GM11168 (cell line): ENCODE results near the gene PPP1R9B.

ENCODE experiments used
- in situ Hi-C: fragments of 300-500 bp; cut with MboI; formaldehyde crosslinking; loops from one replicate; pipeline ENCODE4 v1.12.0; 2022; ENCODE audit warnings: low sequenced_read_pairs; ENCODE audit not compliant: unreplicated experiment

Gene PPP1R9B

GRCh38 chr17:50150354-50151040, at the start of gene PPP1R9B:
Gene PPP1R9B, minus strand, starts transcription at chr17:50150677. Its CDS starts 164 bp downstream, at chr17:50150513.
- in situ Hi-C loops: no loop called here

- in situ Hi-C loops: no loop called here
Observed at GRCh38 chr17:50199803-50200456, 49.5 kb upstream of the PPP1R9B start.

DNA sequence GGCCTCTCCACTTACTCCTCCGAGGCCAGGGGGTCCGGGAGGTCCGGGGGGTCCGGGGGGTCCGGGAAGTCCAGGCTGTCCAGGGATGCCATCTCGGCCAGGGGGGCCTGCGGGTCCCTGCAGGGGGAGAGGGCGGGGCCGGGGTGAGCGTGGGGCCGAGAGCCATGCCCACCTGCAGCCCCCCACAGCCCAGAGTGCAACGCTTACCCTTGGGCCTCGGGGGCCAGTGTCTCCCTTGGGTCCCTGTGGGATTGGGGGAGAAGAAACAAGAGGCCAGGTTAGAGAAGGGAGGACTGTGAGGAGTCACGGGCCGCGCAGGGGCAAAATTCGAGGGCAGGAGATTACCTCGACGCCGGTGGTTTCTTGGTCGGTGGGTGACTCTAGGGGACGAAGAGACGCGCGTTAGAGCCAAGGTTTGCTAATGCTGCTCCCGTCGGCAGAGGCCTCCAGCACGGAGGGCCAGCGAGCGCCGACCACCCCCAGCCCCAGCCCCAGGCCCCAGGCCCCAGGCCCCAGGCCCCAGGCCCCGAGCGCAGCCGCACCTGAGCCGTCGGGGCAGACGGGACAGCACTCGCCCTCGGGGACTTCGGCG, 48.8 kb upstream of the PPP1R9B start:
- in situ Hi-C loops: no loop called here

DNA sequence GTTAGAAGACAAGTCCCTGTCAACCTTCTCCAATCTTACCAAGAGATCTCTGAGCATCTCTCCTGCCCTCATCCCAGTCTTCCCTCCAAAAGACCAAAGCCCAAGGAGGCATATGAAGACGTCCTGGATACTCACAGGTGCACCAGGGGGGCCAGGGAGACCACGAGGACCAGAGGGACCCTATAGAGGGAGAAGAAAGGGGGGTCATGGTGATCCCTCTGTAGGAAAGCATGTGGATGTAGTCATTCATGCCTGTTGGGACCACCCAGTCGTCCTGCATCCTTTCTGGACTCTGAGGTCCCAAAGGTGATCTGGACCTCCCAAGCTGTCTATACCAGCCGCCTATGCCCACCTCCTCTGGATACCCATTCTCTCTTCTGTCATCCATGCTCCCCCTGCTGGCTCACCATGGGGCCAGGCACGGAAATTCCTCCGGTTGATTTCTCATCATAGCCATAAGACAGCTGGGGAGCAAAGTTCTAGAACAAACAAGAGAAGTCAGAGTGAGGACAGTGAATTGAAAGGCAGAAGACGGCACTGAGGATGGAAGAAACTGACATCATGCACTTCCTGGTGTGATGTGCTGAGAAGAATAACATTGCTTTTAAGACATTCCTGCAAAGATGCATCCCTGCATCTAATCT, 47.7 kb upstream of the PPP1R9B start:
- in situ Hi-C loops: no loop called here

GRCh38 chr17:50196826-50197225, 46.3 kb upstream of the PPP1R9B start:
- in situ Hi-C loops: no loop called here

DNA sequence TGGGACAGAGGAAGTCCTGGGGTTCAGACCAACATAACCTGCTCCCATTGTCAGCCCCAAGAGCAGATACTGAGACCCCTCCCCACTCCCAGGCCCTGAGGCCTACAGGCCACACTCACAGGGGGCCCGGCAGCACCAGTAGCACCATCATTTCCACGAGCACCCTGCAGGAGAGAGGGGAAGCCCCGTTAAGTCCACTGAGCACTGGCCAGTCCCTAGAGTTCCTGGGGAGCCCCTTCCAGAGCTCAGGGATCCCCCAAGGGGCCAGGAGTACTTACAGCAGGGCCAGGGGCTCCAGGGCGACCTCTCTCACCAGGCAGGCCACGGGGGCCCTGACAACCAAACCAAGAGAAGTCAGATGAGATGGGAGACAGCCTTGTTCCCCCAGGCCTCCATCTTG, 45.6 kb upstream of the PPP1R9B start:
- in situ Hi-C loops: no loop called here

DNA sequence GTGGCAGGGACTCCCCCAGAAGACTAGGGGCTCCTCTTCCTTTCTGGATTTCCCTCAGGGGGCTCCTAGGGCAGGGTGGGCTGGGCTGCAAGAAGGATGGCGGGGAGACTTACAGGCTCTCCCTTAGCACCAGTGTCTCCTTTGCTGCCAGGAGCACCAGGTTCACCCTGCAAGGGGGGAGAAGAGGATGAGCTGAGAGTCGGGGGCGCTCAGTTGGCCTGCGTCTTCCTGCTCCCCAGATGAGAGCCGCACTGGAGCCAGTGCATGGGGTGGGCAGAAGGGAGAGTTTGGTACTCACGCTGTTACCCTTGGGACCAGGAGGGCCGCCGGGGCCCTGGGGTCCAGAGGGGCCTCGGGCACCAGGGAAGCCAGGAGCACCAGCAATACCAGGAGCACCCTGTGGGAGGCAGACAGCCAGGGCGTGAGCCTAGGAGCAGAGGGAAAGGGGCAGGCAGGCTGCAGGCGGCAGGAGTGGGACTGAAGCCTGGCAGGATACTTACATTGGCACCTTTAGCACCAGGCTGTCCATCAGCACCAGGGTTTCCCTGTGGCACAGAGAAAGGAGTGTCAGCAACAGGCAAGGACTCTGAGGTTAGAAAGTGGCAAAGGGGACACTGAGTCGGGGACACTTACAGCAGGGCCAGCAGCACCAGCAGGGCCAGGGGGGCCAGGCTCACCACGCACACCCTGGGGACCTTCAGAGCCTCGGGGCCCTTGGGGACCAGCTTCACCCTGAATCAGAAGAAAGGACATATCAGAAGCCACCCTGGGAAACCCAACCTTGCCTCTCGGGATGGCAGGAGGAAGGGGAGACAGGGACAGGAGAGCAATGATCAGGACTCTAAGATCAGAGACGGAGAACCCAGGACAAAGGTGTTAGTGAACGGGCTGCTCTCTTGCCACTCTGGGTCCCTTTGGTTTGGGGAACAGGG, 44.7 kb upstream of the PPP1R9B start:
- in situ Hi-C loops: no loop called here

DNA sequence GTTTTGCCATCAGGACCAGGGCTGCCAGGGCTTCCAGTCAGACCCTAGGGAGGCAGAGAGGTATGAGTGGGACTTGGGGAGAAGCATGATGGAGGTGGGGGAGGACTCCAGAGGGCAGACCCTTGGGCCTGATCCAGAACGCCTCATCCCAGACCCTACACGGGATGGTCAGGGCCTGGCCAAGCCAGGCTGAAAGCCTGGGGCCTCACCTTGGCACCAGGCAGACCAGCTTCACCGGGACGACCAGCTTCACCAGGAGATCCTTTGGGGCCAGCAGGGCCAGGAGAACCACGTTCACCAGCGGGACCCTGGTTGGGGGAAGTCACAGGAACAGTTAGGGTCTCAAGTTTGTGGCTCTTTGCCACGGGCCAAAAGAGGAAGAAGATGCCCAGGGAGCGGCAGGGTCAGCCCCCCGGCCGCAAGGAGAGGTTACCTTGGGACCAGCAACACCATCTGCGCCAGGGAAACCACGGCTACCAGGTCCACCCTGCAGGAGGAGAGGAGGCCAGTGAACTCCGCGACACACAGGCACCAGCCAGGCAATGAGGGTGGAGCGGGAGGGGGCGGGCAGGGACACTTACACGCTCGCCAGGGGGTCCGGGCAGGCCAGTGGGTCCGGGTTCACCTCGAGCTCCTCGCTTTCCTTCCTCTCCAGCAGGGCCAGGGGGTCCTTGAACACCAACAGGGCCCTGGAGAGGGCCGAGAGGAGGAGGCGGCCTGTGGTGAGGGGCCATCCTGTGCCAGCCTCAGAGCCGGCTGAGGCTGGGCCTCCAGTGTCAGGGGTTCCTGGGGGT, 43.9 kb upstream of the PPP1R9B start:
- in situ Hi-C loops: no loop called here

- in situ Hi-C loops: no loop called here
Observed at GRCh38 chr17:50192618-50193291, 42.3 kb upstream of the PPP1R9B start.

DNA sequence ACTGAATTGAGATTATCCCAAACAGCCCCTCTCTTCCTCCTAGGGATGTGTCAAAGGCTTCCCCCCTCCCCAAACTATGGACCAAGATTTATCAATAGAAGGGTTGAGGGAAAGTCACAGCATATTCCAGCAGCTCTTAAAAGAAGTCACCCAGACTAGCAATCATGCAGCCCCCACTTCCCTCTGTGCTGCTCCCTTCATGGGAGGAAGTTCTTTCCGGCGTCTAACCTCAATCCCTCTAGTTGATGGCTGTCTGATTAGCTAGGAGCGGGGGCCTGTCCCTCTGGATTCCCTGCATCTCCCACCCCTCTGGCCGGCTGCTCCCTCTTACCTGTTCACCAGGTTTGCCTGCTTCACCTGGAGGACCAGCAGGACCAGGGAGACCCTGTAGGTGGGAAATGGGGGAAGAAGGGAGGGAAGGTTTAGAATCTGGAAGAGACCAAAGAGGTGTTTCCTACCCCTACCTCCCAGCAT, 41.7 kb upstream of the PPP1R9B start:
- in situ Hi-C loops: no loop called here

- in situ Hi-C loops: no loop called here
Observed at GRCh38 chr17:50191359-50192143, 41.1 kb upstream of the PPP1R9B start.

- in situ Hi-C loops: no loop called here
Observed at GRCh38 chr17:50190603-50191358, 40.3 kb upstream of the PPP1R9B start.

DNA sequence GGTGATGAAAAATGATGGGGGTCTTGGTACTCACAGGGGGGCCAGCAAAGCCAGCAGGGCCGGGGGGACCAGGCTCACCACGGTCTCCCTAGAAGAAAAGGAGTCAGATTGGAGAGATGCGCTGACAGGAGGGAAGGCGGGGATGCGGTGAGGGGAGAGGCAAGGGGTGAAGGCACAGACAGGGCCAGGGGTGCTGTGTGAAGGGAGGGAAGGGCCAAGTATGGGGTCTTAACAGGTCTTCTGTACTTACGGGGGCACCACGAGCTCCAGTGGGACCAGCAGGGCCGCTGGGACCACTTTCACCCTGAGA, 39.8 kb upstream of the PPP1R9B start:
- in situ Hi-C loops: no loop called here

DNA sequence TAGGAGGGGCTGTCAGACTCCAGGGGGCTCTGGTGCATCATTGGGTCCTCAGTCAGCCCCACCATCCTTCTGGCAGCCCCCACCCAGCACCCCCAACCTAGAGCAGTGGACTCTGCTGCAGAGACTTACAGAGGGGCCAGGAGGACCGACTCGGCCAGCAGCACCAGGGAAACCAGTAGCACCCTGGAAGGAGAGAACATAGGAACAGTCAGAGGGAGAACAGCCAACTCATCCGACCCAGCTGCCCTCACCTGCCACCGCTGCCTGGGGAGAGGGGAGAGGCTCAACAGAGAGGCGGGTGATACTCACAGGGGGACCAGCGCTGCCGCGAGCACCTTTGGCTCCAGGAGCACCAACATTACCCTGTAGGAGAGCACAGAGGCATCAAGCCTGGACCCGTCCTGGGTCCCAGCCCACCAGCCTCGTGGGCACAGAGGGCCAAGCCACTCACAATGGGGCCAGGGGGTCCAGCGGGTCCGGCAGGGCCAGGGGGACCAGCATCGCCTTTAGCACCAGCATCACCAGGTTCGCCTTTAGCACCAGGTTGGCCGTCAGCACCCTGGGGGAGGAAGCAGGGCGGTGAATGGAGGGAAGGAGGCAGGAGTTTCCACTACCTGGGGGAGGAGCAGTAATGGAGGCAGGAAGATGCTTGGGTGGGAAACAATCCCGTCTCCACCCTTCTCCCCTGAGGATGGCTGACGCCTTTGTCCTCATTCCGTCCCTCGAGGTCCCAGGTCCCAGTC, 39.2 kb upstream of the PPP1R9B start:
- in situ Hi-C loops: no loop called here

GRCh38 chr17:50188921-50189549, 38.6 kb upstream of the PPP1R9B start:
- in situ Hi-C loops: no loop called here

- in situ Hi-C loops: no loop called here
Observed at GRCh38 chr17:50188531-50188920, 38.0 kb upstream of the PPP1R9B start.
